ENCODE measurements around the gene RGS3. TPM values are rescaled to one million over a fixed set of nuclear protein-coding genes. Genes with fewer than 3 reads are reported as not detected.

RGS3 gene
- total and polyA plus RNA-seq, 2 donors (not counting 3 experiments of a cell fraction or from before 2014, with no cell fraction given) = 356 to 416 TPM

DNA sequence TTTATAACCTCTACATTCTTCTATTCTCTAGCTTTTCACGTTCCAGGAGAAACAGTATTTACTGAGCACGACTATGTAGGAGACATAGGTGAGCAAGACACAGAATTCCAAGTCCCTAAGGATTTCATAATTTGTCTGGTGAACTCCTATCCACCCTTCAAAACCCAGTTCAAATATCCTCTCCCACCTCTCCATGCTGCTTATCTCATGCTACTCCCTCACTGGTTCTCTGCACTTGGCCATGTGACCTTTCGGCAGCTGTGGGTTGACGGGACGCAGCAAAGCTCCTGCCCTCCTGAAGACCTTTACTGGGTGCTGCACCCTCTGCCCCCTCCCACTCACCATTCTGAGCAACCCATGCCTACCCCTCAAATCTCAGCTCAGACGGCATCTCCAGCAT, 173.2 kb downstream of the RGS3 start:
- H3K27me3 ChIP-seq (ENCODE audit: control insufficient read depth in 2 of 2, insufficient read depth in 2 of 2, low read length in 2 of 2) = no peaks in the 10 kb centered on the region
- no peak overlapping the region for H3K4me3 ChIP-seq (replicated peaks in 1 of 3; ENCODE audit: insufficient read depth in 1 of 3, low read depth in 1 of 3, low read length in 3 of 3)
- H3K9ac ChIP-seq (replicated peaks; ENCODE audit: extremely low read depth, insufficient read depth, low read length) = no peak overlapping the region
- H4K20me1 ChIP-seq (replicated peaks; ENCODE audit: control insufficient read depth, extremely low read depth, insufficient read depth, low read length) = no peaks in the 10 kb centered on the region
- POLR2A ChIA-PET = interaction anchor here (1.2 kb wide), 1 partner anchor 18 kb away, joined by 3 read pairs; no protein-coding TSS in a partner anchor
- intact Hi-C loops (cut with micrococcal nuclease) (no loop called here), dilution Hi-C loops (cut with MboI; ENCODE audit: extremely low pct_ligation_motif_present, low sequenced_read_pairs) (no loop called here)
- H3K9me3 ChIP-seq (replicated peaks; ENCODE audit: control insufficient read depth, insufficient read depth, low read length) = no peaks in the 10 kb centered on the region
- H2AFZ ChIP-seq (ENCODE audit: low read depth, low read length) = no peak overlapping the region
- no peaks in the 10 kb centered on the region for H3K36me3 ChIP-seq (ENCODE audit: control insufficient read depth in 2 of 2, extremely low read depth in 1 of 2, insufficient read depth in 2 of 2, low read length in 2 of 2)
- H3K27ac ChIP-seq (ENCODE audit: insufficient read depth, low read depth, low read length) = no peak overlapping the region
- H3K4me1 ChIP-seq (ENCODE audit: control insufficient read depth, extremely low read depth, insufficient read depth, low read length) = peaks cover 22% of the 10 kb centered on the region
- no peaks in the 10 kb centered on the region for H3K9me1 ChIP-seq (replicated peaks; ENCODE audit: control insufficient read depth, extremely low read depth, insufficient read depth, low read length)
- no peaks in the 10 kb centered on the region for H3K79me2 ChIP-seq (ENCODE audit: control insufficient read depth, insufficient read depth, low read length)
- TF ChIP-seq, protein P1, sequence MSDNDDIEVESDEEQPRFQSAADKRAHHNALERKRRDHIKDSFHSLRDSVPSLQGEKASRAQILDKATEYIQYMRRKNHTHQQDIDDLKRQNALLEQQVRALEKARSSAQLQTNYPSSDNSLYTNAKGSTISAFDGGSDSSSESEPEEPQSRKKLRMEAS (IDR thresholded peaks at IDR 0.05; ENCODE audit: insufficient read depth, insufficient read length) = no peak
- TF ChIP-seq EZH2 (IDR thresholded peaks at IDR 0.05; ENCODE audit: borderline replicate concordance, low read depth, low read length, severe bottlenecking) (no peak), JUN (IDR thresholded peaks at IDR 0.05; ENCODE audit: borderline replicate concordance, insufficient read depth, insufficient read length, low read depth) (no peak), POLR2A (IDR thresholded peaks at IDR 0.05; ENCODE audit: low read depth, low read length) (no peak), GATA2 (IDR thresholded peaks at IDR 0.05; ENCODE audit: insufficient read depth, insufficient read length, low read depth, low read length) (no peak), POLR2AphosphoS5 (IDR thresholded peaks at IDR 0.05; ENCODE audit: insufficient read depth, low read depth, low read length) (no peak), FOS (IDR thresholded peaks at IDR 0.05; ENCODE audit: borderline replicate concordance, insufficient read depth, low read length) (no peak), MYC (IDR thresholded peaks at IDR 0.05; ENCODE audit: low read depth, low read length) (no peak)
- TF ChIP-seq, protein P2, sequence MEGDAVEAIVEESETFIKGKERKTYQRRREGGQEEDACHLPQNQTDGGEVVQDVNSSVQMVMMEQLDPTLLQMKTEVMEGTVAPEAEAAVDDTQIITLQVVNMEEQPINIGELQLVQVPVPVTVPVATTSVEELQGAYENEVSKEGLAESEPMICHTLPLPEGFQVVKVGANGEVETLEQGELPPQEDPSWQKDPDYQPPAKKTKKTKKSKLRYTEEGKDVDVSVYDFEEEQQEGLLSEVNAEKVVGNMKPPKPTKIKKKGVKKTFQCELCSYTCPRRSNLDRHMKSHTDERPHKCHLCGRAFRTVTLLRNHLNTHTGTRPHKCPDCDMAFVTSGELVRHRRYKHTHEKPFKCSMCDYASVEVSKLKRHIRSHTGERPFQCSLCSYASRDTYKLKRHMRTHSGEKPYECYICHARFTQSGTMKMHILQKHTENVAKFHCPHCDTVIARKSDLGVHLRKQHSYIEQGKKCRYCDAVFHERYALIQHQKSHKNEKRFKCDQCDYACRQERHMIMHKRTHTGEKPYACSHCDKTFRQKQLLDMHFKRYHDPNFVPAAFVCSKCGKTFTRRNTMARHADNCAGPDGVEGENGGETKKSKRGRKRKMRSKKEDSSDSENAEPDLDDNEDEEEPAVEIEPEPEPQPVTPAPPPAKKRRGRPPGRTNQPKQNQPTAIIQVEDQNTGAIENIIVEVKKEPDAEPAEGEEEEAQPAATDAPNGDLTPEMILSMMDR (IDR thresholded peaks at IDR 0.05; ENCODE audit: extremely low read depth in 1 of 2, insufficient read depth in 1 of 2, low read depth in 1 of 2, low read length in 2 of 2) = no peak
- BruUV-seq (replicated peaks) = no TSS peak
- H3K4me2 ChIP-seq (ENCODE audit: insufficient read depth, low read length) = no peak overlapping the region
- DNase-seq (ENCODE audit: low read depth, low spot score) (no peak), FAIRE-seq (no peak)
- CTCF ChIA-PET = interaction anchor here (3.4 kb wide), 1 partner anchor 18 kb away, joined by 24 read pairs; no protein-coding TSS in a partner anchor
